ENCODE results near the gene HOXA3.

HOXA3 gene

GRCh38 chr7:27101171-27101956 is 51.0 kb downstream of the HOXA3 start:
- no peak overlapping the region for H3K27ac ChIP-seq (replicated peaks)
- H3K27me3 ChIP-seq (ENCODE audit: insufficient read depth, poor library complexity, severe bottlenecking) = peaks cover 38% of the 10 kb centered on the region
- no peak for DNase-seq (ENCODE audit: low read depth in 1 of 2, low spot score in 1 of 2)
- no peak for TF ChIP-seq GABPA (IDR thresholded peaks at IDR 0.05; ENCODE audit: low read depth)
- TF ChIP-seq POLR2AphosphoS5 (IDR thresholded peaks at IDR 0.05; ENCODE audit: low read depth) = no peak
- no peak for TF ChIP-seq CTCF (IDR thresholded peaks at IDR 0.05; ENCODE audit: insufficient read depth, low read length)
- TF ChIP-seq SPI1 (IDR thresholded peaks at IDR 0.05; ENCODE audit: borderline replicate concordance, low read depth) = no peak
- TF ChIP-seq, protein P1, sequence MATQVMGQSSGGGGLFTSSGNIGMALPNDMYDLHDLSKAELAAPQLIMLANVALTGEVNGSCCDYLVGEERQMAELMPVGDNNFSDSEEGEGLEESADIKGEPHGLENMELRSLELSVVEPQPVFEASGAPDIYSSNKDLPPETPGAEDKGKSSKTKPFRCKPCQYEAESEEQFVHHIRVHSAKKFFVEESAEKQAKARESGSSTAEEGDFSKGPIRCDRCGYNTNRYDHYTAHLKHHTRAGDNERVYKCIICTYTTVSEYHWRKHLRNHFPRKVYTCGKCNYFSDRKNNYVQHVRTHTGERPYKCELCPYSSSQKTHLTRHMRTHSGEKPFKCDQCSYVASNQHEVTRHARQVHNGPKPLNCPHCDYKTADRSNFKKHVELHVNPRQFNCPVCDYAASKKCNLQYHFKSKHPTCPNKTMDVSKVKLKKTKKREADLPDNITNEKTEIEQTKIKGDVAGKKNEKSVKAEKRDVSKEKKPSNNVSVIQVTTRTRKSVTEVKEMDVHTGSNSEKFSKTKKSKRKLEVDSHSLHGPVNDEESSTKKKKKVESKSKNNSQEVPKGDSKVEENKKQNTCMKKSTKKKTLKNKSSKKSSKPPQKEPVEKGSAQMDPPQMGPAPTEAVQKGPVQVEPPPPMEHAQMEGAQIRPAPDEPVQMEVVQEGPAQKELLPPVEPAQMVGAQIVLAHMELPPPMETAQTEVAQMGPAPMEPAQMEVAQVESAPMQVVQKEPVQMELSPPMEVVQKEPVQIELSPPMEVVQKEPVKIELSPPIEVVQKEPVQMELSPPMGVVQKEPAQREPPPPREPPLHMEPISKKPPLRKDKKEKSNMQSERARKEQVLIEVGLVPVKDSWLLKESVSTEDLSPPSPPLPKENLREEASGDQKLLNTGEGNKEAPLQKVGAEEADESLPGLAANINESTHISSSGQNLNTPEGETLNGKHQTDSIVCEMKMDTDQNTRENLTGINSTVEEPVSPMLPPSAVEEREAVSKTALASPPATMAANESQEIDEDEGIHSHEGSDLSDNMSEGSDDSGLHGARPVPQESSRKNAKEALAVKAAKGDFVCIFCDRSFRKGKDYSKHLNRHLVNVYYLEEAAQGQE (IDR thresholded peaks at IDR 0.05; ENCODE audit: insufficient replicate concordance, low read depth) = no peak
- no peak overlapping the region for H3K4me3 ChIP-seq (replicated peaks; ENCODE audit: insufficient read depth, low read length)

GRCh38 chr7:27100694-27101170 is 51.7 kb downstream of the HOXA3 start:
- Histone ChIP-seq H3K27ac (replicated peaks) (no peak overlapping the region), H3K27me3 (ENCODE audit: insufficient read depth, poor library complexity, severe bottlenecking) (peaks cover 36% of the 10 kb centered on the region), H3K4me3 (replicated peaks; ENCODE audit: insufficient read depth, low read length) (no peak overlapping the region)
- DNase-seq (ENCODE audit: low read depth in 1 of 2, low spot score in 1 of 2) = no peak
- no peak for TF ChIP-seq POLR2AphosphoS5 (IDR thresholded peaks at IDR 0.05; ENCODE audit: low read depth)
- TF ChIP-seq GABPA (IDR thresholded peaks at IDR 0.05; ENCODE audit: low read depth) = no peak
- no peak for TF ChIP-seq SPI1 (IDR thresholded peaks at IDR 0.05; ENCODE audit: borderline replicate concordance, low read depth)
- TF ChIP-seq CTCF (IDR thresholded peaks at IDR 0.05; ENCODE audit: insufficient read depth, low read length) = no peak
- TF ChIP-seq, protein P1 (IDR thresholded peaks at IDR 0.05; ENCODE audit: insufficient replicate concordance, low read depth) = no peak

GRCh38 chr7:27099453-27100370 is 52.7 kb downstream of the HOXA3 start:
- Histone ChIP-seq H3K4me3 (replicated peaks; ENCODE audit: insufficient read depth, low read length) (no peak overlapping the region), H3K27me3 (ENCODE audit: insufficient read depth, poor library complexity, severe bottlenecking) (peaks cover 33% of the 10 kb centered on the region), H3K27ac (replicated peaks) (no peak overlapping the region)
- no peak for DNase-seq (ENCODE audit: low read depth in 1 of 2, low spot score in 1 of 2)
- no peak for TF ChIP-seq CTCF (IDR thresholded peaks at IDR 0.05; ENCODE audit: insufficient read depth, low read length)
- TF ChIP-seq GABPA (IDR thresholded peaks at IDR 0.05; ENCODE audit: low read depth) = no peak
- no peak for TF ChIP-seq SPI1 (IDR thresholded peaks at IDR 0.05; ENCODE audit: borderline replicate concordance, low read depth)
- no peak for TF ChIP-seq POLR2AphosphoS5 (IDR thresholded peaks at IDR 0.05; ENCODE audit: low read depth)
- TF ChIP-seq, protein P1 (IDR thresholded peaks at IDR 0.05; ENCODE audit: insufficient replicate concordance, low read depth) = no peak

Measured in HL-60 (cell line).